Peyer's patch (tissue), 4 donors: ENCODE measurements around the gene EXOSC7.

ENCODE experiments used
- POLR2A ChIP-seq, 2 donors: fragments of 450-650 bp; IDR thresholded peaks; one replicate each; pipeline ENCODE4 v1.5.1; 2017; ENCODE audit warnings: antibody characterized with exemption in 2 of 2, mild to moderate bottlenecking in 2 of 2, moderate library complexity in 2 of 2
- TF ChIP-seq, protein P1 (sequence below), 6 experiments: fragments of 450-650 bp in 4 of 6; fragments of 200-600 bp in 2 of 6; sonication (generic) in 1 of 6; IDR thresholded peaks; one replicate each; pipeline ENCODE4 v1.5.1; 2017 to 2019; ENCODE audit warnings: antibody characterized with exemption in 6 of 6, mild to moderate bottlenecking in 3 of 6, moderate library complexity in 1 of 6

DNA sequence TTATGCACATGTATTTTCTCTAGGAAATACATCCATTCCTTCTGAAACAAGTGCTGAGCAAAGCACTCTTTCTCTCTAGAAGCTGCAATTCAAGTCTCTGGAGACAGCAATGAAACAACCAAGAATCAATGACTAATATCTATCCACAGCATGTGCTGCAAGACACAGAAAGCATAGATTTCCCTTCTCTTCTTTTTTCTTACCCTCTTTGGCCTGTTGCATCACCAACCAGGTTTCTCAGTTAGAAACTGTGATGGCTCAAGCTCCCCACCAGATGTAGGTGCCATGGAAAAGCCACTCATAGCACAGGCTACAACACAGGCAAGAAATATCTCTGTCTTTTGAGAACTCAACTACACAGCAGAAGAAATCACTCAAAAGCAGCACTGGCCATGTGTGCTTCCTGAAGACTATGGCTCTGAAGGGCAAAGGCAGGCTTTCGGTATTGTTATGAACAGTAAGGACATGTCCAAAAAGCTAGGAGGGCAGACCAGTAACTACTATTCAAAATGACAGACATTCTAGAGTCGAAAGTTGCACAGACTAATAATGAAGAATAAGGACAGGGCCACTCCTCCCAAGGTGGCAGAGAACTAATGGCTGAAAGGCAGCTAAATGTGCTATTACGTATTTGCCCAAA is 15.5 kb upstream of the EXOSC7 start:
- TF ChIP-seq POLR2A (IDR thresholded peaks at IDR 0.05) = no peak
- TF ChIP-seq, protein P1, sequence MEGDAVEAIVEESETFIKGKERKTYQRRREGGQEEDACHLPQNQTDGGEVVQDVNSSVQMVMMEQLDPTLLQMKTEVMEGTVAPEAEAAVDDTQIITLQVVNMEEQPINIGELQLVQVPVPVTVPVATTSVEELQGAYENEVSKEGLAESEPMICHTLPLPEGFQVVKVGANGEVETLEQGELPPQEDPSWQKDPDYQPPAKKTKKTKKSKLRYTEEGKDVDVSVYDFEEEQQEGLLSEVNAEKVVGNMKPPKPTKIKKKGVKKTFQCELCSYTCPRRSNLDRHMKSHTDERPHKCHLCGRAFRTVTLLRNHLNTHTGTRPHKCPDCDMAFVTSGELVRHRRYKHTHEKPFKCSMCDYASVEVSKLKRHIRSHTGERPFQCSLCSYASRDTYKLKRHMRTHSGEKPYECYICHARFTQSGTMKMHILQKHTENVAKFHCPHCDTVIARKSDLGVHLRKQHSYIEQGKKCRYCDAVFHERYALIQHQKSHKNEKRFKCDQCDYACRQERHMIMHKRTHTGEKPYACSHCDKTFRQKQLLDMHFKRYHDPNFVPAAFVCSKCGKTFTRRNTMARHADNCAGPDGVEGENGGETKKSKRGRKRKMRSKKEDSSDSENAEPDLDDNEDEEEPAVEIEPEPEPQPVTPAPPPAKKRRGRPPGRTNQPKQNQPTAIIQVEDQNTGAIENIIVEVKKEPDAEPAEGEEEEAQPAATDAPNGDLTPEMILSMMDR (IDR thresholded peaks at IDR 0.05) = no peak
